Ascending aorta (tissue), 2 donors: ENCODE results near the gene INTS13. TPM values are rescaled to one million over a fixed set of nuclear protein-coding genes. Genes with fewer than 3 reads are reported as not detected.

Experiments used
- DNase-seq, 2 donors: peaks; one replicate each; pipeline ENCODE4 v3.0.0-alpha.2; 2019; ENCODE audit warnings: low spot score in 2 of 2
- H3K27ac ChIP-seq, 2 donors: fragments of 200-600 bp; sonication (generic); one replicate each; pipeline ENCODE4 v1.5.1; 2016 to 2017; ENCODE audit warnings: mild to moderate bottlenecking in 1 of 2
- H3K27me3 ChIP-seq: fragments of 200-600 bp; sonication (generic); one replicate; pipeline ENCODE4 v1.5.1; 2017
- H3K36me3 ChIP-seq, 2 donors: fragments of 200-600 bp; sonication (generic); one replicate each; pipeline ENCODE4 v1.5.1; 2016
- H3K4me1 ChIP-seq, 2 donors: fragments of 200-600 bp; sonication (generic); one replicate each; pipeline ENCODE4 v1.5.1; 2016 to 2017; ENCODE audit warnings: mild to moderate bottlenecking in 1 of 2
- H3K4me3 ChIP-seq, 2 donors: fragments of 200-600 bp; sonication (generic); one replicate each; pipeline ENCODE4 v1.5.1; 2016 to 2017; ENCODE audit warnings: mild to moderate bottlenecking in 1 of 2
- H3K9me3 ChIP-seq, 2 donors: fragments of 200-600 bp; sonication (generic); one replicate each; pipeline ENCODE4 v1.5.1; 2016
- intact Hi-C: fragments of 100-400 bp; cut with DNase I; formaldehyde crosslinking; loops from one replicate; pipeline ENCODE4 v1.15.1; 2023
- total RNA-seq: library from RNA; depleted of rRNA; stranded (reverse); fragments of >200 nt; gene quantifications from one replicate; pipeline ENCODE4 v1.1.0, GENCODE V29; 2016
- TF ChIP-seq, protein P1 (sequence below), 3 experiments: fragments of 200-600 bp in 2 of 3; fragments of 450-650 bp in 1 of 3; sonication (generic) in 2 of 3; IDR thresholded peaks; one replicate each; pipeline ENCODE4 v1.5.1; 2016 to 2019; ENCODE audit warnings: antibody characterized with exemption in 3 of 3, mild to moderate bottlenecking in 1 of 3, moderate library complexity in 1 of 3

INTS13 gene
- total RNA-seq, 1 donor from 2014 or later, result 47.5 TPM

DNA sequence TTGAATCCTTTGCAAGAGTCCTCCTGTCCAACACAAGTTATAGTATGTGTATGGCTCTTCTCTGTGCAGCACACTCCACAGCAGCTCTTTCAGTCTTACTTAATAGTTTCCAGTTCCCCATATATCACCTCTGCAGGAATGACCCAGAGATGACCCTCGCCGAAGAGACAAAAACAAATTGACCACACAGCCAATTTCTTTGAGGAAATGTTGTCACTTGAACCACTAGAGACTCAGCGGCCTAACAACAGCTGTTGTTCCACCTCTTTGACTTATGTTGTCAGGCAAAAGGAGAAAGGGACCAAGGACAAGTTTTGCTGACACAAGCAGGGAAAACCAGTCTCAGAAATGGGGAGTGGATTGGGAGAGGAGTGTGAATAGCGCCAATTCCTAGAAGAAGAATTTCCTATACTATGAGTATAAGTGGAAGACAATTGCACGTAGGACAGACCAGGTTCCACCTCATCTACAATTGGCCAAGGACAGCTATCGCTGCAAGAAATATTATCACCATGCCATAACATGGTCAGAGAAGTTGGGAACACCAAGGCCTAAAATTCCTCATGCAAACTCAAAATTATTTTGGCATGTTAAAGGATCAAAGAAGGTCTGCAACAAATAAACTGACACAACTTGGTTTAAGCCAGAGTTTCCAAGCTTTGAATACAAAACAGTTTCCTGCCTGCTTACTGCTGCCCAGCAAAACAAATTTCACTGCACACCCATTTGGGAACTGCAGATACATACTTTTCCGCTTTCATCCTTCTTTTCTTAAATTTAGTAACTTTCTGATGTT, 63.1 kb downstream of the INTS13 start:
- H3K36me3 ChIP-seq, result no peaks in the 10 kb centered on the region
- H3K27me3 ChIP-seq, result no peaks in the 10 kb centered on the region
- TF ChIP-seq, protein P1, sequence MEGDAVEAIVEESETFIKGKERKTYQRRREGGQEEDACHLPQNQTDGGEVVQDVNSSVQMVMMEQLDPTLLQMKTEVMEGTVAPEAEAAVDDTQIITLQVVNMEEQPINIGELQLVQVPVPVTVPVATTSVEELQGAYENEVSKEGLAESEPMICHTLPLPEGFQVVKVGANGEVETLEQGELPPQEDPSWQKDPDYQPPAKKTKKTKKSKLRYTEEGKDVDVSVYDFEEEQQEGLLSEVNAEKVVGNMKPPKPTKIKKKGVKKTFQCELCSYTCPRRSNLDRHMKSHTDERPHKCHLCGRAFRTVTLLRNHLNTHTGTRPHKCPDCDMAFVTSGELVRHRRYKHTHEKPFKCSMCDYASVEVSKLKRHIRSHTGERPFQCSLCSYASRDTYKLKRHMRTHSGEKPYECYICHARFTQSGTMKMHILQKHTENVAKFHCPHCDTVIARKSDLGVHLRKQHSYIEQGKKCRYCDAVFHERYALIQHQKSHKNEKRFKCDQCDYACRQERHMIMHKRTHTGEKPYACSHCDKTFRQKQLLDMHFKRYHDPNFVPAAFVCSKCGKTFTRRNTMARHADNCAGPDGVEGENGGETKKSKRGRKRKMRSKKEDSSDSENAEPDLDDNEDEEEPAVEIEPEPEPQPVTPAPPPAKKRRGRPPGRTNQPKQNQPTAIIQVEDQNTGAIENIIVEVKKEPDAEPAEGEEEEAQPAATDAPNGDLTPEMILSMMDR (IDR thresholded peaks at IDR 0.05), result no peak
- no peaks in the 10 kb centered on the region for H3K9me3 ChIP-seq
- H3K4me1 ChIP-seq, result no peaks in the 10 kb centered on the region
- H3K27ac ChIP-seq, result no peak overlapping the region
- DNase-seq, result no peak
- H3K4me3 ChIP-seq, result no peak overlapping the region
- intact Hi-C loops, result no loop called here

GRCh38 chr12:26872625-26873024, 65.2 kb downstream of the INTS13 start:
- no peaks in the 10 kb centered on the region for H3K9me3 ChIP-seq
- H3K4me1 ChIP-seq, result no peaks in the 10 kb centered on the region
- no peak overlapping the region for H3K4me3 ChIP-seq
- TF ChIP-seq, protein P1 (IDR thresholded peaks at IDR 0.05), result no peak
- no peak overlapping the region for H3K27ac ChIP-seq
- intact Hi-C loops, result no loop called here
- DNase-seq, result no peak
- no peaks in the 10 kb centered on the region for H3K27me3 ChIP-seq
- no peaks in the 10 kb centered on the region for H3K36me3 ChIP-seq

DNA sequence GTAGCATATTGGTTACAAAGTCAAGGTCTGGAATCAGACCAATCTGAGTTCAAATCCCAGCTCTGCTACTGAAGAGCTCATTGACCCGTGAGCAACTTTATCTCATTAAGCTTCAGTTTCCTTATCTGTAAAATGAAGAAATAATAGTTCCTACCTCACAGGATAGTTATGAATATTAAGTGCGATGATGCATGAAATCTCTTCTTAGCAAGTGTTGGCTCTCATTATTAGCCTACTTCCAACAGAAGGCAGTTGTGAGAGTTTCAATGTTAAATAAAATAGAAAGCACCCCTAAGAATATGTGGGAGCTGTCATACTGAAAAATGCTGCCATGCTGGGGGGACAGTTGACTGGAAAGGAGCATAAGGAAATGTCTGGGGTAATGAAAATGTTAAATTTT, 65.8 kb downstream of the INTS13 start:
- H3K9me3 ChIP-seq, result no peaks in the 10 kb centered on the region
- no peak overlapping the region for H3K4me3 ChIP-seq
- DNase-seq, result no peak
- intact Hi-C loops, result no loop called here
- TF ChIP-seq, protein P1 (IDR thresholded peaks at IDR 0.05), result no peak
- no peak overlapping the region for H3K27ac ChIP-seq
- no peaks in the 10 kb centered on the region for H3K4me1 ChIP-seq
- no peaks in the 10 kb centered on the region for H3K36me3 ChIP-seq
- no peaks in the 10 kb centered on the region for H3K27me3 ChIP-seq

GRCh38 chr12:26870491-26871419, 67.0 kb downstream of the INTS13 start:
- no peak overlapping the region for H3K4me3 ChIP-seq
- no peak overlapping the region for H3K27ac ChIP-seq
- intact Hi-C loops, result no loop called here

GRCh38 chr12:26869908-26870459, 67.8 kb downstream of the INTS13 start:
- Histone ChIP-seq H3K4me3 (no peak overlapping the region), H3K9me3 (no peaks in the 10 kb centered on the region), H3K4me1 (no peaks in the 10 kb centered on the region), H3K27me3 (no peaks in the 10 kb centered on the region), H3K36me3 (no peaks in the 10 kb centered on the region), H3K27ac (no peak overlapping the region)
- no peak for DNase-seq
- TF ChIP-seq, protein P1 (IDR thresholded peaks at IDR 0.05), result no peak
- intact Hi-C loops, result no loop called here

More at GRCh38 chr12:26870491-26871419, 67.0 kb downstream of the INTS13 start:
- TF ChIP-seq, protein P1 (IDR thresholded peaks at IDR 0.05), result no peak
- H3K9me3 ChIP-seq, result no peaks in the 10 kb centered on the region
- H3K27me3 ChIP-seq, result no peaks in the 10 kb centered on the region
- H3K4me1 ChIP-seq, result no peaks in the 10 kb centered on the region
- H3K36me3 ChIP-seq, result no peaks in the 10 kb centered on the region
- DNase-seq, result no peak
